Measurements from ENCODE around the gene MIF.
"Not testable (repeated sequence)": the region's sequence is repeated elsewhere in the genome, so short reads cannot be mapped to it uniquely, and the experiment has no call there.

Gene MIF

DNA sequence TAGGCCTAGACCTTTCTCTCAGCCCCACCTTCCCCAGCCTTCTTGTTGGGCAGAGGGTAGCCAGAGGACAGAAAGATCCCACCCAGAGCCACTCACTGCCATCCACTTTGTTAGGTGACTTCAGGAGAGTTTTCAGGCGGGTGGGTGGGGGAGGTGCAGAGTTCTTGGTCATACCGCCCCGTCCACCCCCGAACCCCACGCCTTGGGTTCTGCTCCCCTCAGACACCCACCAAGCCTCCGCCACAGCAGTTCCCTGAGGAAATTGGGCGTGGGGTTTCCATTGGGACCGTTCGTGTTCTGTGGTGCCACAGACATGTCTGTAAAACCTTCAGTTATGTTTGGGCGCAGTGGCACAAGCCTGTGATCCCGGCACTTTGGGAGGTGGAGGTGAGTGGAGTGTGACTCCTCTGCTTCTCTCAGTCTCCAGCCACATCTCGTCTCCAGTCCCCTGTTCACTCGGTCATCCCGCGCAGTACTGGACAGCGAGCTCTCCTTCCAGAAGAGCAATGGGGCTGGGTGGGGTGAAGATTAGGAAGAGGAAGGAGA lies 1.5 kb downstream of the MIF start:
- Histone ChIP-seq H3K4me1 (ENCODE audit: control insufficient read depth in 1 of 2, insufficient read depth in 2 of 2, low read length in 2 of 2) (peaks cover 5 to 11% of the 10 kb centered on the region in 2 donors), H3K4me3 (ENCODE audit: low read depth in 1 of 2, low read length in 2 of 2) (peak overlapping the region; percentile 67 to 78), H3K27ac (ENCODE audit: low read length) (peak overlapping the region; percentile 16), H3K36me3 (ENCODE audit: control insufficient read depth in 1 of 2, insufficient read depth in 2 of 2, low read length in 2 of 2) (peaks cover 5 to 13% of the 10 kb centered on the region in 2 donors), H3K9me3 (ENCODE audit: control insufficient read depth in 1 of 2, low read length in 2 of 2) (no peaks in the 10 kb centered on the region), H3K27me3 (ENCODE audit: low read depth, low read length) (no peaks in the 10 kb centered on the region)

DNA sequence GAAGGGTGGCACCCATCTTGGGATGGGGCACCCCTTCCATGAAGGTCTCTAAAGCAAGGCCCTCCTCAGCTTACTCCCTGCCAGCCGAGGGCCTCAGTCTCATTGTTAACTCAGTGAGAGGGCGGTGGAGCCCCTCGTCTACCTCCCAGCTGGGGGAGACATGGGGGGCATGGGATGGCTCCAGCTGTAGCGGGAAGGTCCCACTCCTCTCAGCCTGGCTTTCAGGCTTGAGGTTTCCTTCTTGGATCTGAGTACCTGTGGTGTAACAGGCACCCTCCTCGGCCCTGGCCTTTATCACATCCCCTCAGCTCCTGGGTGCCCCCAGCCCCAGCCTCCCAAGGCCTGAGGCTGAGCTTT lies 2.0 kb downstream of the MIF start:
- Histone ChIP-seq H3K4me3 (ENCODE audit: low read depth in 1 of 2, low read length in 2 of 2) (no peak overlapping the region), H3K27me3 (ENCODE audit: low read depth, low read length) (no peaks in the 10 kb centered on the region), H3K36me3 (ENCODE audit: control insufficient read depth in 1 of 2, insufficient read depth in 2 of 2, low read length in 2 of 2) (peaks cover 5 to 13% of the 10 kb centered on the region in 2 donors), H3K27ac (ENCODE audit: low read length) (no peak overlapping the region), H3K9me3 (ENCODE audit: control insufficient read depth in 1 of 2, low read length in 2 of 2) (no peaks in the 10 kb centered on the region), H3K4me1 (ENCODE audit: control insufficient read depth in 1 of 2, insufficient read depth in 2 of 2, low read length in 2 of 2) (peaks cover 5 to 11% of the 10 kb centered on the region in 2 donors)

DNA sequence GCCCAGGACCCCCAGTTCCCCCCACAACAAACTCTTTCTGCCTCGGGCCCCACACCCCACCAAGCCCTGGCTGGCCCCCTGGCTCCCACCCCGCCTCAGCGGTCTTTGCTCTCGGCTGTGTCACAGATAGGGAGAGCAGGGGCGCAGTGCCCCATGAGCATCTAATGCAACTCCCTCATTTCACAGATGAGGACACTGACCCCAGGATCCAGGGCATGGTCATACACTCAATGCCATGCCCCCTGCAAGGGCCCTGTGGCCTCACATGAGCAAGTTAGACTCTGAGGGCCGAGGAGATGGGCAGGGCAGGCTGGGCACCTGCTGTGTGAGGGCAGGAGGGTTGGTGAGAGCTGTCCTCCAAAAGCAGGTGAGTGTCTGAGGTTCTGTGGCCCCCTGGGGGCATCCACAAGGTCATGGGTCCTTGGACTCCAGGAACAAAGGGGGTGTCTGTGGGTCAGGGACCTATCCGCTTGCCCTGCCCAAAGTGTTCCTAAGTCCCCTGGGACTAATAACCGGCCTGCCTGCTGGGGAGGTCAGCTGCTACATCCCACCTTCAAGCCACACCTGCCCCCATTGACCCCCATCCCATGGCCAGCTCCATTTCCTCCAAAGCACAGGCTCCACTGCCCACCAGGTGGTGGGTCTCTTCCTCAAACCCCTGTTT lies 2.5 kb downstream of the MIF start:
- Histone ChIP-seq H3K4me1 (ENCODE audit: control insufficient read depth in 1 of 2, insufficient read depth in 2 of 2, low read length in 2 of 2) (peaks cover 5 to 11% of the 10 kb centered on the region in 2 donors), H3K9me3 (ENCODE audit: control insufficient read depth in 1 of 2, low read length in 2 of 2) (no peaks in the 10 kb centered on the region), H3K27me3 (ENCODE audit: low read depth, low read length) (no peaks in the 10 kb centered on the region), H3K36me3 (ENCODE audit: control insufficient read depth in 1 of 2, insufficient read depth in 2 of 2, low read length in 2 of 2) (peaks cover 5 to 13% of the 10 kb centered on the region in 2 donors), H3K27ac (ENCODE audit: low read length) (no peak overlapping the region), H3K4me3 (ENCODE audit: low read depth in 1 of 2, low read length in 2 of 2) (no peak overlapping the region)

DNA sequence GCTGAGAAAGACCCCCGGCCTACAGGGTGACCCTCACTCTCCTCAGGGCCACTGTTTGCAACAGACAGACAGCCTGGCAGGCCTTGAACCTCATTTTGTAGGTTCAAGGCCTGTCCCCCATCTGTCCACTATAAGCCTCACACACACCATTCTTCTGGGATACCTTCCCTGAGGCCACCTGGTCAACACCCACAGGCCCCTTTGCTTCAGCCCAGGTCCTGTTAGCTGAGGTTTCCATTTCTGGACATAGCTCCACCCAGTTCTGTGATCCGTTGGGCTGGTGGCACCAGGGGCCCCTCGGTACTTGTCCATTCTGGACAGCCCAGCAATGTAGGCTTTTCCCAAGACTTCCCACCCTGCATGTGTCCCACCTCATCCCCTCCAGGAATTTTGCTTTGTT lies 3.1 kb downstream of the MIF start:
- Histone ChIP-seq H3K27ac (ENCODE audit: low read length) (no peak overlapping the region), H3K9me3 (ENCODE audit: control insufficient read depth in 1 of 2, low read length in 2 of 2) (no peaks in the 10 kb centered on the region)

DNA sequence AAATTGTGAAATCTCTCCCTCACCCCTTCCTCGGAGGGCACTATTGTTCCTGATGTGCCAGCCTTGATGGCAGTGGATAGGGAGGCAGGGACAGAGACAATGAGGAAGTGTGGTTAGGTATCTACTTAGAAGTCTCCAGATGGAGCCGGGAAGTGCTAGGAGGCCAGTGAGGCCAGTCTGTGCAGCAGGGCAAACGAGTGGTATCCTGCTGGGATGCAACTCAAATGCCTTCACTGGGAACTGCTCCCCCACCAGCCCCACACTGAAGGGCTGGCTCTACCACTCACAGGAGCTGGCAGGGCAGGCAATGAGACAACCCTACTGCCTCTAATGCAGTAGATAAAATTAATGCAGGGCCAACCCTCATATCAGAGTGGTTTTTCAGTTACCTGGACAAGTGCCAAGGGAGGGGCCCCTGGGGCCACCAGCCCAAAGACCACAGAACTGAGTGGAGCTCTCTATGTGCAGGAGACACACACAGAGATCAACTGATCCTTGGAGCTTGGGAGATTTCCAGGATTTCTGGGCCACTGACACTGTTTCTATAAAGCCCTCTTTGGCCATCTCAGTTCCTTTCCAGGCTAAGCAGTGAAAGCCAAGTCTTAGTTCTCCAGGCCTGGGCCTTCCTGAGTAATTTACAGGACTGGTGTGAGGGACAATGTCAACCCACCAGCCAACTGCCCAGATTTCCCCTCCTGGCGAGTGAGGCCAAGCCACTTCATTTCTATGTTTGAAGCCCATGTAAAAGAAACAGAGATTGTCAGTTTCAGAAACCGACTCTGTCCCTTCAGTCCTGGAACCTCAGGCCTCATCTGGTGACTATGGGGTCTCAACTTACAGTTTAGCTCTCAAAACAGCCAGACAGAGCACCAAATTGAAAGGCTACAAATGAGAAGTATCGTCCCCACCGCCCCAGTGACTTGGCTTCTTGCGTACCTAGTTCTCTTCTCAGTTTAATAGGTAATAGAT lies 4.1 kb downstream of the MIF start:
- Histone ChIP-seq H3K4me3 (ENCODE audit: low read depth in 1 of 2, low read length in 2 of 2) (no peak overlapping the region), H3K4me1 (ENCODE audit: control insufficient read depth in 1 of 2, insufficient read depth in 2 of 2, low read length in 2 of 2) (peaks cover 5 to 11% of the 10 kb centered on the region in 2 donors), H3K36me3 (ENCODE audit: control insufficient read depth in 1 of 2, insufficient read depth in 2 of 2, low read length in 2 of 2) (peaks cover 5 to 13% of the 10 kb centered on the region in 2 donors), H3K27ac (ENCODE audit: low read length) (no peak overlapping the region), H3K9me3 (ENCODE audit: control insufficient read depth in 1 of 2, low read length in 2 of 2) (no peaks in the 10 kb centered on the region), H3K27me3 (ENCODE audit: low read depth, low read length) (no peaks in the 10 kb centered on the region)

More for the DNA sequence above, 3.1 kb downstream of the MIF start:
- Histone ChIP-seq H3K36me3 (ENCODE audit: control insufficient read depth in 1 of 2, insufficient read depth in 2 of 2, low read length in 2 of 2) (peaks cover 5 to 13% of the 10 kb centered on the region in 2 donors), H3K27me3 (ENCODE audit: low read depth, low read length) (no peaks in the 10 kb centered on the region), H3K4me1 (ENCODE audit: control insufficient read depth in 1 of 2, insufficient read depth in 2 of 2, low read length in 2 of 2) (peaks cover 5 to 11% of the 10 kb centered on the region in 2 donors), H3K4me3 (ENCODE audit: low read depth in 1 of 2, low read length in 2 of 2) (no peak overlapping the region)

DNA sequence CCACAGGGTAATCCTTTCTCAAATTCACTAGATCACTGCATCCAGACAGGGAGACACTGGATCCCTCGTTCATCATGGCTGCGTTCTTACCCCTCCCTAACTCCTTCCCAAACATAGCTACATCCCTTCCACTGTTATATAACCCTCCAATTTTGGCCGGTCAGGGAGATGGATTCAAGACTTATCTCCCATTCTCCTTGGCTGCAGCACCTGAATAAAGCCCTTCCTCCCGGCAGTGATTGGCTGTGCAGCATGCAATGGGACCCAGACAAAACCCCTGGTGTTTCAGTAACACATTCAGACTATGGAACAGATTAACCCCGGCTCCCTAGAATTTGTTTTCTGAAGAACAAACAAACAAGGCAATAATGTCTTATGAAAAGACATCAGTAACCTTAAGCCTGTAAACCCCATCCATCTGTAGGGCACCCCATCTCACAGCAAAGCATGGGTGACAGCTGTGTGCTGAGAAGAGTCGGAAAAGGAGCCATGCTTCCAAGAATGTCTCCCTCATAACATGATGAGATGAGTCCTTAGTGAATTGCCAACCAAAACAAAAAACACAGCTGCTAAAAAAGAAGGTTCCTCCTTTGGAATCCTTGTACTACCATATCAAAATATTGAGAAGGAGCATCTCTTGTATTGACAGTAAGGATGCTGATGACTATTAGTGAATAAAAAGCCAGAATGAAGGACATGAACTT lies 5.0 kb downstream of the MIF start:
- Histone ChIP-seq H3K27me3 (ENCODE audit: low read depth, low read length) (no peaks in the 10 kb centered on the region), H3K9me3 (ENCODE audit: control insufficient read depth in 1 of 2, low read length in 2 of 2) (no peaks in the 10 kb centered on the region), H3K36me3 (ENCODE audit: control insufficient read depth in 1 of 2, insufficient read depth in 2 of 2, low read length in 2 of 2) (peaks cover 5 to 13% of the 10 kb centered on the region in 2 donors), H3K27ac (ENCODE audit: low read length) (no peak overlapping the region), H3K4me1 (ENCODE audit: control insufficient read depth in 1 of 2, insufficient read depth in 2 of 2, low read length in 2 of 2) (peaks cover 5 to 11% of the 10 kb centered on the region in 2 donors), H3K4me3 (ENCODE audit: low read depth in 1 of 2, low read length in 2 of 2) (no peak overlapping the region)

DNA sequence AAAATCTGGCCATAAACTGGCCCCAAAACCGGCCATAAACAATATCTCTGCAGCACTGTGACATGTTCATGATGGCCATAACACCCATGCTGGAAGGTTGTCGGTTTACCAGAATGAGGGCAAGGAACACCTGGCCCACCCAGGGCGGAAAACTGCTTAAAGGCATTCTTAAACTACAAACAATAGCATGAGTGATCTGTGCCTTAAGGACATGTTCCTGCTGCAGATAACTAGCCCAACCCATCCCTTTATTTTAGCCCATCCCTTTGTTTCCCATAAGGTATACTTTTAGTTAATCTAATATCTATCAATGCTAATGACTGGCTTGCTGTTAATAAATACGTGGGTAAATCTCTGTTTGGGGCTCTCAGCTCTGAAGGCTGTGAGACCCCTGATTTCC lies 6.0 kb downstream of the MIF start:
- H3K4me3 ChIP-seq (ENCODE audit: low read depth in 1 of 2, low read length in 2 of 2); H3K27me3 ChIP-seq (ENCODE audit: low read depth, low read length); H3K27ac ChIP-seq (ENCODE audit: low read length); H3K4me1 ChIP-seq (ENCODE audit: control insufficient read depth in 1 of 2, insufficient read depth in 2 of 2, low read length in 2 of 2); H3K9me3 ChIP-seq (ENCODE audit: control insufficient read depth in 1 of 2, low read length in 2 of 2): not testable (repeated sequence)
- H3K36me3 ChIP-seq (ENCODE audit: control insufficient read depth in 1 of 2, insufficient read depth in 2 of 2, low read length in 2 of 2) = peaks cover 5 to 13% of the 10 kb centered on the region in 2 donors

DNA sequence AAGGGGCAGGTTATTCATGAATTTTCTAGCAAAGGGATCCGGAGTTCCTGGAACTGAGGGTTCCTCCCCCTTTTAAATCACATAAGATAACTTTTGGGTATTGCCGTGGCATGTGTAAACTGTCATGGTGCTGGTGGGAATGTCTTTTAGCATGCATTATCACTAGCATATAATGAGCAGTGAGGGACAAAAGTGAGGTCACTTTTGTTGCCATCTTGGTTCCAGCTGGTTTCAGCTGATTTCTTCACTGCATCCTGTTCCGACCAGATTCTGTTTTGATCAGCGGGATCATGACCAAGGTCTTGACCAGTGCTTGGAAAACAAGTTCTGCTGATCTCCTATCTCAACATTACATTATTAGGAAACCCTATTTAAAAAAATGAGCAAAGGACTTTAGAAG lies 7.4 kb downstream of the MIF start:
- no peaks in the 10 kb centered on the region for H3K27me3 ChIP-seq (ENCODE audit: low read depth, low read length)
- no peaks in the 10 kb centered on the region for H3K9me3 ChIP-seq (ENCODE audit: control insufficient read depth in 1 of 2, low read length in 2 of 2)
- no peak overlapping the region for H3K4me3 ChIP-seq (ENCODE audit: low read depth in 1 of 2, low read length in 2 of 2)
- H3K27ac ChIP-seq (ENCODE audit: low read length) = no peak overlapping the region
- no peaks in the 10 kb centered on the region for H3K4me1 ChIP-seq (ENCODE audit: control insufficient read depth in 1 of 2, insufficient read depth in 2 of 2, low read length in 2 of 2)
- H3K36me3 ChIP-seq (ENCODE audit: control insufficient read depth in 1 of 2, insufficient read depth in 2 of 2, low read length in 2 of 2) = peaks cover 0 to 8% of the 10 kb centered on the region in 2 donors

DNA sequence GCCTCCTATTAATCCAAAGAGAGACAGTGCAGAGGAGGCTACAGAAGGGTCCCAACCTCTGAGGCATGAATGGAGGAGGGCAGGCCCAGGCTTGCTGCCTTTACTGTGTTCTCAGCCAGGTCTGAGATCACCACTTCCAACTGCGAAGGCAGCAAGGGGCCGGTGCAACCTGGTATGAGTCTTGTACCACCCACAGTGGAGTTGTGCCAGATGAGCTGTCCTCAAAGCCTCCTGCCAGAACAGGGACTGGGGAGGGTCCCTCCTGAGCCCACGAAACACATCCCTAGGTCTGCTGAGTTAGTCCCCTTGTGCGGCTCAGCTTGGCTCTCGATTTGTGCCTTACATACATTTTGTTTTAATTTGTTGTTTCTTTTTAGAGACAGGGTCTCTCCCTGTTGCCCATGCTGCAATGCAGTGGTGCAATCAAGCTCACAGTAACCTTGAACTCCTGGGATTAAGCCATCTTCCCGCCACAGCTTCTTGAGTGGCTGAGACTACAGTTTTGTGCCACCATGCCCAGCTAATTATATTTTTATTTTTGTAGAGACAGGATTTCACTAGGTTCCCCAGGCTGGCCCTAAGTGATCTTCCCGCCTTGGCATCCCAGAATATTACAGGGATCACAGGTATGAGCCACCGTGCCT lies 9.3 kb downstream of the MIF start:
- Histone ChIP-seq H3K27ac (ENCODE audit: low read length) (no peak overlapping the region), H3K36me3 (ENCODE audit: control insufficient read depth in 1 of 2, insufficient read depth in 2 of 2, low read length in 2 of 2) (no peaks in the 10 kb centered on the region), H3K27me3 (ENCODE audit: low read depth, low read length) (no peaks in the 10 kb centered on the region), H3K4me3 (ENCODE audit: low read depth in 1 of 2, low read length in 2 of 2) (no peak overlapping the region), H3K4me1 (ENCODE audit: control insufficient read depth in 1 of 2, insufficient read depth in 2 of 2, low read length in 2 of 2) (no peaks in the 10 kb centered on the region), H3K9me3 (ENCODE audit: control insufficient read depth in 1 of 2, low read length in 2 of 2) (no peaks in the 10 kb centered on the region)

DNA sequence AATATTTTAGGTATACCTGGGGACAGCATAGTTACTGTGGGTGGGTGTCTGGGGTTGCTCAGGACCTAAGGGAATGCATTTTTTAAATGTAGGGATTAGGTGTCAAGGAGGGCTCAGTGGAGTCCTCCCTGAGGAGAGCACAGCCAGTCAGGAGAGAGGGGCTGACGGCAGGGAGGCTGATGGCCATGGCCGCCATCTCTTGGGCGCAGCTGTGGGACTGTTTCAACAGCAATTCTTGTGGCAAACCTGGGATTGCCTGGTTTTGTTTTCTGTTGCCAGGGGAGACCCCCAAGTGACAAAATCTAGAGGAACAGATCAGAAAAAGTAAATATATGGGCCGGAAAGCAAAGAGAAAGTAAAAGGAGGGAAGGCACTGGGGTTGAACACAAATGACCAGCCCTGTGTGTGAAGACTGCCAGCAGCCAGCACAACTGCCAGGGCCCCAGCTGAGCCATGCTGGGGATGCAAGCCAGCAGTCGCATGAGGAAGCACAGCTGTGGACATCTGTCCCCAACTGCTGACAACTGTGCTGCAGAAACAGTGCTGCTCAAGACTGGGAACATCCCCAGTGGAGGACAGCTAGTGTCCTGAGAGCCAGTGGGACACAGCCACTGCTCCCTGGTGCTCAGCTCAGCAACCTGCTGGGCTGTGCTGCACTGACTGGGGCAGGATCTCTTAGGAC lies 10.5 kb downstream of the MIF start:
- H3K9me3 ChIP-seq (ENCODE audit: control insufficient read depth in 1 of 2, low read length in 2 of 2) = no peaks in the 10 kb centered on the region
- H3K27ac ChIP-seq (ENCODE audit: low read length) = no peak overlapping the region
- H3K4me3 ChIP-seq (ENCODE audit: low read depth in 1 of 2, low read length in 2 of 2) = no peak overlapping the region
- no peaks in the 10 kb centered on the region for H3K27me3 ChIP-seq (ENCODE audit: low read depth, low read length)
- H3K4me1 ChIP-seq (ENCODE audit: control insufficient read depth in 1 of 2, insufficient read depth in 2 of 2, low read length in 2 of 2) = peaks cover 0 to 4% of the 10 kb centered on the region in 2 donors
- H3K36me3 ChIP-seq (ENCODE audit: control insufficient read depth in 1 of 2, insufficient read depth in 2 of 2, low read length in 2 of 2) = no peaks in the 10 kb centered on the region

Data from muscle layer of duodenum (tissue), 2 donors.